Naive B cell (primary cell): ENCODE measurements around the gene TMEM201. TPM values are rescaled to one million over a fixed set of nuclear protein-coding genes. Genes with fewer than 3 reads are reported as not detected.

Experiments used
- ATAC-seq, 2 donors: fragments of 150-1000 bp; cut with Tn5 transposase; 2 replicates each; pipeline ENCODE4 v1.10.0; 2021; ENCODE audit warnings: low read depth in 2 of 2, mild to moderate bottlenecking in 2 of 2, moderate library complexity in 2 of 2
- DNase-seq: peaks from one replicate; pipeline ENCODE4 v3.0.0; 2022
- H3K27ac Mint-ChIP-seq, 6 donors: one replicate each; pipeline ENCODE4 v1.8.0; 2020 to 2022; ENCODE audit warnings: mild to moderate bottlenecking in 6 of 6, mixed read lengths in 6 of 6, moderate library complexity in 5 of 6, inconsistent platforms in 2 of 6
- H3K27me3 Mint-ChIP-seq, 3 donors: one replicate each; pipeline ENCODE4 v1.8.0; 2021 to 2022; ENCODE audit warnings: mixed read lengths in 3 of 3, mild to moderate bottlenecking in 1 of 3
- H3K36me3 Mint-ChIP-seq, 2 donors: one replicate each; pipeline ENCODE4 v1.8.0; 2020 to 2022; ENCODE audit warnings: mixed read lengths in 2 of 2, inconsistent platforms in 1 of 2, mild to moderate bottlenecking in 1 of 2
- H3K4me1 Mint-ChIP-seq, 3 donors: one replicate each; pipeline ENCODE4 v1.8.0; 2020 to 2022; ENCODE audit warnings: mixed read lengths in 3 of 3, inconsistent platforms in 1 of 3, mild to moderate bottlenecking in 1 of 3, moderate library complexity in 1 of 3
- H3K4me3 Mint-ChIP-seq, 8 donors: one replicate each; pipeline ENCODE4 v1.8.0; 2020 to 2022; ENCODE audit warnings: mild to moderate bottlenecking in 8 of 8, mixed read lengths in 8 of 8, moderate library complexity in 8 of 8, inconsistent platforms in 2 of 8
- H3K9me3 Mint-ChIP-seq, 7 donors: one replicate each; pipeline ENCODE4 v1.8.0; 2020 to 2022; ENCODE audit warnings: mixed read lengths in 7 of 7, mild to moderate bottlenecking in 5 of 7, inconsistent platforms in 2 of 7, moderate library complexity in 1 of 7
- polyA plus RNA-seq, 6 donors: library from polyadenylated mRNA; unstranded; fragments of 300-500 nt; fragmentation: Illumina TruSeq; gene quantifications; one replicate each; pipeline ENCODE4 v1.2.3, GENCODE V29; 2021; ENCODE audit warnings: low read depth in 6 of 6

Gene TMEM201
- polyA plus RNA-seq, 6 donors from 2014 or later: 0.89 to 3.5 (median 1.2) TPM

DNA sequence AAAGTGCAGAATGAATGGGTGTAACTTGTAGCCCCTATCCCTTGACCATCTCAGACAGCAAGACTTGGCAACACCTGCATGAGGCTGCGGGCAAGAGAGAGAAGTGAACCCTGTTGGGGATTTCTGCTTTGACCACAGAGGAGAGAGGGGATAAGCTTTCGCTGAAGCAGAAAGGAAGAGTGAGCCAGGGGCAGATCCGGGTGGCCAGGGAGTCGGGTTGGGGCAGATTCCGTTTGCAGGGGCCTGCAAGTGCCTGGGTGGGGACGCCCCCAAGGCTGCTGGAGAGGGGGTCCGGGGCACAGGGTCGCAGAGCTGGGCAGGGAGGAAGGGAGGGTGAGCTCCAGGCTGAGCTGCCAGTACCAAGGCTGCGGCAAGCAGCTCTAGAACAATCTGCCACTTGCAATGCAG lies 37.5 kb downstream of the TMEM201 start:
- peak; percentile 85 for DNase-seq
- H3K4me3 Mint-ChIP-seq: peak overlapping the region; percentile 80 to 96 (median 90)
- peaks cover 47 to 67% (median 59%) of the 10 kb centered on the region in 3 donors for H3K4me1 Mint-ChIP-seq
- no peaks in the 10 kb centered on the region for H3K27me3 Mint-ChIP-seq
- peak; percentile 63 to 71 for ATAC-seq
- H3K36me3 Mint-ChIP-seq: no peaks in the 10 kb centered on the region
- H3K9me3 Mint-ChIP-seq: peaks cover 0 to 4% (median 0%) of the 10 kb centered on the region in 7 donors
- peak overlapping the region; percentile 72 to 97 (median 94) for H3K27ac Mint-ChIP-seq

DNA sequence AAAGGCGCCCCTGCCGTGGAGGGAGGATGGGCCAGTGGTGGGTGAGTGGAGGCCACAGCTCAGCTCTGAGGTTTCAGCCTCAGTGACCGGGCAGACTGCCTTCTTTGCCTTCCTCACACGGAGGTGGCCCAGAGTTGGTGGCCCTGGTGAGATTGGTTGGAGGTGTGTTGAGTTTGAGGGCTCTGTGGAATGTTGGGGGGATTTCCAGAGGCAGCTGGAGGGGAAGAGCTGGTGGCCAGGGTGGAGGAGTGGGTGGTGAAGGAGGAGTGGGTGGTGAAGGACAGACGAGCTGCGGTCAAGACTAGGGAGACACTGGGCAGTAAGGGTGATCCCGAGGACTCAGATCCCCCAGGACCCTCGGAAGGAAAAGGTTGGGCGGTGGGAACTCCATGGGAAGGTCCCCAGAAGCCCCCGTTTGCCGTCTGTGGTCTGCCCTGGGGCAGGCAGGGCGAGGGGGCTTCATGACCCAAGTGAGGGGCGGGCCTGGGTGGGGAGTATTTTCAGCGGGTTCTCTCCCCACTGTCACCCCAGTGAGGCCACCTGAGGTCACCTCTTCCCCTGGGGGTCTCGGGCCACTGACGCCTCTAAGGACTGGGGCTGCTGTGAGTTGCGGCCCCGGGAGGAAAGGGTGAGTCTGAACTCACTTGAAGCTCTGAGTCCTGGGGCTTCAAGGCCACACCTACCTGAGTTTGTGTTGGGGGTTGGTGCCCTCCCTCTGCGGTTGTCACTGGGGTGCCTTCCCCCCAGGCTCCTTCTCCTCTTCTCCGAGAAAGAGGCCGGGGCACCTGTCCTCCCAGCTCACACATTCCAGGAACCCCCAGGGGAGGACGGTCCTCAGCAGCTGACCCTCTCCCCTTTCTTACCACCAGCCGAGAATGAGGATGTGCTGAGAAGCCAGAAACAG lies 40.1 kb downstream of the TMEM201 start:
- Mint-ChIP-seq H3K36me3 (no peaks in the 10 kb centered on the region), H3K4me3 (peak overlapping the region; percentile 80 to 96 (median 90)), H3K27ac (peak overlapping the region; percentile 91 to 97 (median 96)), H3K27me3 (no peaks in the 10 kb centered on the region), H3K4me1 (peaks cover 56 to 93% (median 75%) of the 10 kb centered on the region in 3 donors), H3K9me3 (peaks cover 0 to 4% (median 0%) of the 10 kb centered on the region in 7 donors)
- ATAC-seq (peak; percentile 5 to 8), DNase-seq (peak; percentile 56)

DNA sequence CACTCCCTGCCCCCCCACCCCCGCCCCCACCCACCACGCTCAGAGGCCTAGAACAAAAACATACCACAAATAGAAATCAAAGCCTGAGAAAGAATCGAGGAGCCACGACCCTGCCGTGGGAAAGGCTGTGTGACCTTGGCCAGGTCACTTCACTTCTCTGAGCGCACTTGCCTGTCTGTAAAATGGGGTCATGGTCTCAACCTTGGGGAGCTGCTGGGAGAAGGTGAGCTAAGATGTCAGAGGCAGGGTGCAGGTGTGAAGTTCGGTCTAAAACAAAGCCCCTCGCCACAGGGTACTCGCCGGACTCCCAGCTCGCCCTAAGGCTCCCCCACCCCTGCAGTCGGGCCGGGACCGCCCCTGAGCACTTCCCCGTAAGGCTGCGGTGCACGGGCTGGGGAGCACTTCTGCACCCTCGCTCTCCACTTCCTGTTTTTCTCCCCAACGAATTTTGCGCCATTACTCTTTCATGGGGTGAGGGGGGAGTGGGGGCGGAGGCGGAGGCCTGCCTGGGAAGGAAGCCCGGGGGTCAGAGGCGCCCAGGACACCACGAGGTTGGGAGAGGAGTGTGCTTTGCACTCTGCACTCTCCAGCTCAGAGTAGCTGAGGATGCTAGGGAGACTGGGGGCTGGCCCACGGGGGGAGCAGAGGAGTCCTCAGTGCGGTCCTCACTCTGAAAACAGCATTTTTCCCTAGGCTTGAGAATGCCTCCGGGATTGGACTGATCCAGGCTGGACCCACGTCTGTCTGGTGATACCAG lies 40.9 kb downstream of the TMEM201 start:
- no peaks in the 10 kb centered on the region for H3K27me3 Mint-ChIP-seq
- peak overlapping the region; percentile 81 to 97 (median 96) for H3K27ac Mint-ChIP-seq
- no peaks in the 10 kb centered on the region for H3K36me3 Mint-ChIP-seq
- ATAC-seq (peak; percentile 61 to 63), DNase-seq (peak; percentile 88)
- peaks cover 51 to 93% (median 75%) of the 10 kb centered on the region in 3 donors for H3K4me1 Mint-ChIP-seq
- peak overlapping the region; percentile 80 to 96 (median 90) for H3K4me3 Mint-ChIP-seq
- peaks cover 0 to 2% (median 0%) of the 10 kb centered on the region in 7 donors for H3K9me3 Mint-ChIP-seq

DNA sequence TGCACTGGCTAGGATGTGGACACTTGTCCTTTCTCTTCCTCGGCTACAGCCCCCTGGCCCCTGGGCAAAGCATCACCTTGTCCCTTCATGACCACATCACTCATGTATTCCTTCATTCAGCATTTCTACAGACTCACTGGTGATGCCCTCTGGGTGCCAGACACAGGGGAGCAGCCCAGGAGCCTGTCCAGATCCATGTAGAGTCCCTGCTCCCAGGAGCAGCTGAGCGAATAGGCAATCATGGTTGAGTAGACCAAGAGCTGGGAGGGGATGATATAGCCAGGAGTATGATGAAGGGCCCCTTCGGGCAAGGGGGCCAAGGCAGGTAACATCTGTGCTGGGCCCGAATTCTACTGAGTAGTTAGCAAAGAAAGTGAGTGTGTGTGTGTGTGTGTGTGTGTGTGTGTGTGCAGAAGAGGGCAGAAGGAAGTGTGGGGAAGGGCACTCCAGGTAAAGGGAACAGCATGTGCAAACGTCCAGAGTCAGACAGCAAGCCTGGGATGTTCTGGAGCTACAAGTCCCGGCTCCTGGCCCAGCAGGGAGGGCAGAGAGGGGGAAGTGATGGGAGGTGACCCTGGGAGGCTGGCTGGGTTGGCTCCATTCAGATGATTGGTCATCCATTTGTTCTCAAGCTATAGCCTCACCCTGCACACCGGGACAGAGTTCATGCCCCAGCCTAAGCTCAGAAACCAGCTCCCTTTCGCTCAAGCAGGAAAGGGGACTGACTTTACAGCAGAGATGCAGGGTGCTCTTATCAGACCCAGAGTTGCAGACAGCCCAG lies 41.8 kb downstream of the TMEM201 start:
- H3K9me3 Mint-ChIP-seq: peaks cover 0 to 2% (median 0%) of the 10 kb centered on the region in 7 donors
- peaks cover 56 to 94% (median 78%) of the 10 kb centered on the region in 3 donors for H3K4me1 Mint-ChIP-seq
- peaks cover 0 to 6% of the 10 kb centered on the region in 2 donors for H3K36me3 Mint-ChIP-seq
- no peaks in the 10 kb centered on the region for H3K27me3 Mint-ChIP-seq
- DNase-seq (peak; percentile 28), ATAC-seq (no peak)
- peak overlapping the region; percentile 81 to 97 (median 96) for H3K27ac Mint-ChIP-seq
- peak overlapping the region; percentile 80 to 96 (median 90) for H3K4me3 Mint-ChIP-seq

DNA sequence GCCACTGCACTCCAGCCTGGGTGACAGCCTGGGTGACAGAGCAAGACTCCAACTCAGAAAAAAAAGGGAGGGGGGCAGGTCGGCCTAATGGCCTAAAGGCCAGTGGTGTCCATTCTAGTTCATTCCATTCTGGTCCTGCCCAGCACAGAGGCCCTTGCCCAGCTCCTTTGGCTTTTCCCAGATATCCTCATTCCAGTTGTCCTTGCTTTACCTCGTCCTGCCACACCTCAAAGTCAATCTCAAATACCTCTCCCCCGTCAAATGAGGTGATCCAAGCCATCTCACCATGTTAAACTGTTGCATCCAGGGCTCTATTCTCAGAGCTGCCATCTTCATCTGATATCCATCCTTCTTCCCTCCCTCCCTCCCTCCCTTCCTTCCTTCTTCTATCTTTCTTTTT lies 42.9 kb downstream of the TMEM201 start:
- Mint-ChIP-seq H3K9me3 (peaks cover 0 to 2% (median 0%) of the 10 kb centered on the region in 7 donors), H3K36me3 (peaks cover 0 to 8% of the 10 kb centered on the region in 2 donors), H3K4me1 (peaks cover 50 to 92% (median 75%) of the 10 kb centered on the region in 3 donors), H3K27me3 (no peaks in the 10 kb centered on the region), H3K4me3 (peak overlapping the region; percentile 60 to 96 (median 86)), H3K27ac (peak overlapping the region in 4 of 6 donors; percentile 70 to 97 (median 92))
- DNase-seq (no peak), ATAC-seq (no peak)

DNA sequence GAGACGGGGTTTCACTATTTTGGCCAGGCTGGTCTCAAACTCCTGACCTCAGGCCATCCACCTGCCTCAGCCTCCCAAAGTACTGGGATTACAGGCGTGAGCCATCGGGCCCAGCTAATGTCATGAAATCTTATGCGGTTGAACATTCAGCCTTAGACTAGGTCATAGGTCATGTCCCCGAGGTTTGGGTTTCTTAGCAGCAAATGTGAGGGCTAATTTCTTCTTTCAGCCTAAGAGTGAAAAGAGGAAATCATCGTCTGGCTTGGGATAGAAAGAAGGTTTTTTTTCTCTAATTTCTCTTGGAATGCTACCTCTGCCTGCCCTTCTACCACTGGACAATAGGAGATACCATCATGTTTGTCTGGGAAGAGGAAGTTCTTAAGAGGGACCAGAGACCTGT lies 44.8 kb downstream of the TMEM201 start:
- DNase-seq: no peak
- peaks cover 4 to 8% of the 10 kb centered on the region in 2 donors for H3K36me3 Mint-ChIP-seq
- peaks cover 0 to 2% (median 0%) of the 10 kb centered on the region in 7 donors for H3K9me3 Mint-ChIP-seq

DNA sequence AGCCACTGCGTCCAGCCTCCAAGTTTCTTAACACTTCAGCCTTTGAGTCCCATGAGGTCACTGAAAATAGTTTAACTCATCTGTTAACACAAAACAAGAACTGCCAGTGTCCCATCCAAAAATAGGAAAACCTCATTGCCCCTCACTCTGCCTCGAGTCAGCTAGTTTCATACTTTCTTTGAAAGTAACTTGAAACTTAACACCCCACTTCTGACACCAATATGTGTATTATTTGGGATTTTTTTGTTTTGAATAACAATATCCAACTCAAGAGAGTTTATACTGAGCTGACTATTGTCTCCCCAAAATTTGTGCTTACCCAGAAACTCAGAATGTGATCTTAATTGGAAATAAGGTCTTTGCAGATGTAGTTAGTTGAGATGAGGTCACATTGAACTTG lies 45.9 kb downstream of the TMEM201 start:
- Mint-ChIP-seq H3K36me3 (peaks cover 4 to 8% of the 10 kb centered on the region in 2 donors), H3K4me1 (peaks cover 35 to 91% (median 71%) of the 10 kb centered on the region in 3 donors), H3K4me3 (peak overlapping the region in 2 of 8 donors; percentile 13 to 35), H3K9me3 (peaks cover 0 to 2% (median 0%) of the 10 kb centered on the region in 7 donors), H3K27me3 (no peaks in the 10 kb centered on the region), H3K27ac (peak overlapping the region in 5 of 6 donors; percentile 38 to 82 (median 39))
- ATAC-seq: no peak
- no peak for DNase-seq

More for the DNA sequence above, 44.8 kb downstream of the TMEM201 start:
- ATAC-seq: no peak
- Mint-ChIP-seq H3K4me3 (peak overlapping the region in 2 of 8 donors; percentile 9 to 47), H3K4me1 (peaks cover 39 to 90% (median 71%) of the 10 kb centered on the region in 3 donors), H3K27me3 (no peaks in the 10 kb centered on the region), H3K27ac (peak overlapping the region in 3 of 6 donors; percentile 44 to 75 (median 71))

DNA sequence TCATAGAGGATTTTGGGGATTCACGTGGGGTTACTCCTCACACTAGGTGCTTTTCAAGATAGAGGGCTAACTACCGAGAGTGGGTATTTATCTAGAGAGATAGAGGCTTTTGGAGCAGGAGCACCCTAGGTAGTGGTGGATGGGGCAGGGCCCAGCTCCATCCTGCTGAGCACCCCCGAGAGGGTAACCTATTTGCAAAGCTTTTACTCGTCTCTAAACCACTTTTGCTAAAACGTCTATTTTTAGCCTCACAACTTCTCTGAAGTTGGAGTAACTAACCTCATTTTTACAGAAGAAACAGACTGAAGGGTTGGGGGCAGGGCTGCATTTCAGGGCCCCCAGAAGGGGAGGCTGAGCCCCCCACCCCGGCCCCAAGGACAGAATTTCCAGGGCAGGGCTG lies 50.5 kb downstream of the TMEM201 start:
- H3K4me3 Mint-ChIP-seq: peak overlapping the region in 4 of 8 donors; percentile 35 to 61 (median 47)
- DNase-seq (no peak), ATAC-seq (no peak)
- peaks cover 4 to 15% of the 10 kb centered on the region in 2 donors for H3K36me3 Mint-ChIP-seq
- H3K27ac Mint-ChIP-seq: peak overlapping the region in 4 of 6 donors; percentile 22 to 83 (median 45)
- peaks cover 37 to 83% (median 72%) of the 10 kb centered on the region in 3 donors for H3K4me1 Mint-ChIP-seq
- no peaks in the 10 kb centered on the region for H3K27me3 Mint-ChIP-seq
- no peaks in the 10 kb centered on the region for H3K9me3 Mint-ChIP-seq

DNA sequence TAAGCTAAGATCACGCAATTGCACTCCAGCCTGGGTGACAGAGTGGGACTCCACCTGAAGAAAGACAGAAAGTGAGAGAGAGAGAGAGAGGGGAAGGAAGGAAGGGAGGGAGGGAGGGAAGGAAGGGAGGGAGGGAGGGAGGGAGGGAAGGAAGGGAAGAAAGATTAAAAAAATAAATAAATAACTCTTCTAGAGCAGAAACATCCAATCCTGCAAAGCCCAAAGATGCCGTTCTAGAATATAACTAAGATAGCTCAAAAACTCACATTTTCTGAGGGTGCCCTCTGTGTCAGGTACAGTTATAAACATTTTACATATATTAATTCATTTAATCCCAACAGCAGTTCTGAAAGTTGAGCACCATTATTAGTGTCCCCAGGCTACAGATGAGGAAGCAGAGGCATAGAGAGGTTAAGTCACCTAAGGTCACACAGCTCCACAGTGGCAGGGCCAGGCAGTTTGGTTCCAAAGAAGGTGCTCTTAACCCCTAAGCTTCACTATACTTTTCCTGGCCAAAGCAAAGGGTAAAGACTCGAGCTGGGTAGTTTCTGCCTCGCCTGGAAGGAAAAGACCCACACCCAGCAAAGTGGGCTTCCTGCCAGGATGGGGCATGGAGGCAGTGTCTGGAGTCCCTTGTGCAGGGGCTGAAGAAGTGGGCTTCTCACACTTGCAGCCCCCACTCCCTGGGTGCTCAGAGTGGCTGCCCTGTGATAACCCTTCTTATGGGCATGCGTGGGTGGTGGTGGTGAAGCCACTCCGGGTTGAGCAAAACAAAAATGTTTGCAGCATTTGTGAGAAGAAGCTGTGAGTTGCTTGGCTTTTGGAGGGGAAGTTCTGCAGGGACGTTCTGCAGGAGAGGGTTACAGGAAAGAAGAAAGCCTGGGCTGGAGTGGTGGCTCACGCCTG lies 54.9 kb downstream of the TMEM201 start:
- ATAC-seq: peak in 1 of 2 donors; percentile 13

DNA sequence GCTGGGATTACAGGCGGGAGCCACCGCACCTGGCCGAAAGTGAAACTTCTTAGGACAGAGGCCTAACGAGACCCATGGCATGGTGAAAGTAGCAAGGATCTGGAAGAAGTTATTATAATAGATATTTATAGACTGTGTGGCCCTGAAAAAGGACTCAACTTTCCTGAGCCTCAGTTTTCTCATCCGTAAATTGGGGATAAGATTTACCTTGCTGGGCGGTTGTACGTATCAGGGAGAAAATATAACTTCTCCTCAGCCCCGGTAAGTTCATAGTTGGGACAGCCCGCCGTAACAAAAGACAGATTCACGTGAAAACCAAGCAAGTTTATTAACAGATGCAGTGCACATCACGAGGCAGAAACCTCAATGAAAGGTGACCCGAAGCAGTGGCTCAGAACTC lies 57.3 kb downstream of the TMEM201 start:
- Mint-ChIP-seq H3K36me3 (peaks cover 0 to 2% of the 10 kb centered on the region in 2 donors), H3K27ac (peak overlapping the region in 4 of 6 donors; percentile 16 to 86 (median 38)), H3K4me3 (peak overlapping the region in 2 of 8 donors; percentile 24 to 51), H3K9me3 (no peaks in the 10 kb centered on the region), H3K27me3 (no peaks in the 10 kb centered on the region), H3K4me1 (peaks cover 35 to 59% (median 59%) of the 10 kb centered on the region in 3 donors)
- ATAC-seq (no peak), DNase-seq (no peak)

More for the DNA sequence above, 54.9 kb downstream of the TMEM201 start:
- Mint-ChIP-seq H3K4me1 (peaks cover 39 to 69% (median 67%) of the 10 kb centered on the region in 3 donors), H3K4me3 (peak overlapping the region; percentile 59 to 84 (median 71)), H3K36me3 (peaks cover 0 to 7% of the 10 kb centered on the region in 2 donors), H3K9me3 (no peaks in the 10 kb centered on the region), H3K27me3 (no peaks in the 10 kb centered on the region), H3K27ac (peak overlapping the region; percentile 64 to 92 (median 80))
- no peak for DNase-seq

DNA sequence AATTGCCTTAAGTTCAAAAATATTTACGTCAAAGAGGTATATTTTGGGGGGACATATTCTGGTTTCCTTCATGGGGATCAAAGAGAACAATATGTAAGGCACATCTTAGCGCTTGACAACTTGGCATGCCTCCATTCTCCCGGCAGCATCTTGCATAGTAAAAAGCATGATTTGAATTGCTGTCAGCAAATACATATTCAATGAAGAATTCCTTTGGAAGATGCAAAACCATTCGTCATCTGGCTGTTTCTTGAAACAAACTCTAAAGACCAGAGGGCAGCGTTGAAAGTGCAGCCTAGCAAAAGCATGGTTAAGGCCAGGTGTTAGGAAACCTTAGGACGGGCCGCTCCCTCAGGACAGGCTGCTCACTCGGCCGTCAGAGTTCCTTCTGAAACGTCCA lies 59.5 kb downstream of the TMEM201 start:
- Mint-ChIP-seq H3K27me3 (no peaks in the 10 kb centered on the region), H3K27ac (peak overlapping the region in 1 of 6 donors; percentile 80), H3K4me3 (peak overlapping the region in 1 of 8 donors; percentile 97), H3K9me3 (no peaks in the 10 kb centered on the region), H3K4me1 (peaks cover 38 to 60% (median 57%) of the 10 kb centered on the region in 3 donors), H3K36me3 (no peaks in the 10 kb centered on the region)
- DNase-seq (no peak), ATAC-seq (no peak)
